ENCODE data around the gene PERCC1. TPM values are rescaled to one million over a fixed set of nuclear protein-coding genes. Genes with fewer than 3 reads are reported as not detected.

PERCC1 gene
- total and polyA plus RNA-seq, 7 donors, result 0.08 TPM; not detected in 6

- Histone ChIP-seq H3K27me3 (ENCODE audit: insufficient read depth in 3 of 3, low read length in 2 of 3) (no peaks in the 10 kb centered on the region), H3K36me3 (ENCODE audit: insufficient read depth in 1 of 2, low read depth in 1 of 2) (peaks cover 2 to 88% of the 10 kb centered on the region in 2 donors), H3K27ac (no peak overlapping the region), H3K4me3 (no peak overlapping the region), H3K4me1 (no peaks in the 10 kb centered on the region), H3K9me3 (no peaks in the 10 kb centered on the region)
- intact Hi-C loops (cut with DNase I), result no loop called here
- no peak for DNase-seq
- no peak for TF ChIP-seq CTCF (IDR thresholded peaks at IDR 0.05)
- no peak for ATAC-seq
- WGBS, 3 donors, result 94 to 96% (median 95%) methylated on average over 25 of the region's 25 CpGs
These were observed 18.4 kb downstream of the PERCC1 start for GRCh38 chr16:1449201-1449788.

DNA sequence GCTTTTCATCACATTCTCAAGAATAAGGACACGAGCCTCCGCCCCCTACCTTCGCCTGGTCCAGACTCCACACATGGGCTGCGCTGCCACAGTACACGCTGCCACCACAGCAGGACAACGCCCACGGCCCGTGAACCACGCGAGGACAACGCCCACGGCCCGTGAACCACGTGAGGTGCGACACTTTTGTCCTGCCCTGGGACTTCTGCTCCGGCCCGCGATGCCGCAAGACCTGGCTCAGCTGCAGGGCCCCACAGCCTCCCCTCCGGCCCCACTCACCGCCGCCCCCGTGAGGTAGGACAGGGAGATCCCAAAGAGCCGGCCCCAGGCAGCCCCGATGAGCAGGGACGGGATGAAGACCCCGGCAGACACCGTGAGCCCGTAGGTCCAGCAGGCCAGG is 19.3 kb downstream of the PERCC1 start:
- Histone ChIP-seq H3K36me3 (ENCODE audit: insufficient read depth in 1 of 2, low read depth in 1 of 2) (peaks cover 2 to 97% of the 10 kb centered on the region in 2 donors), H3K9me3 (no peaks in the 10 kb centered on the region), H3K4me1 (no peaks in the 10 kb centered on the region), H3K27ac (no peak overlapping the region), H3K4me3 (no peak overlapping the region), H3K27me3 (ENCODE audit: insufficient read depth in 3 of 3, low read length in 2 of 3) (no peaks in the 10 kb centered on the region)
- ATAC-seq (no peak), DNase-seq (no peak)
- no peak for TF ChIP-seq CTCF (IDR thresholded peaks at IDR 0.05)
- 88 to 95% (median 93%) methylated on average over 29 of the region's 29 CpGs for WGBS, 3 donors
- intact Hi-C loops (cut with DNase I), result no loop called here

GRCh38 chr16:1450841-1451240 is 20.0 kb downstream of the PERCC1 start:
- H3K36me3 ChIP-seq (ENCODE audit: insufficient read depth in 1 of 2, low read depth in 1 of 2), result peaks cover 2 to 97% of the 10 kb centered on the region in 2 donors
- TF ChIP-seq CTCF (IDR thresholded peaks at IDR 0.05), result no peak
- no peaks in the 10 kb centered on the region for H3K9me3 ChIP-seq
- ATAC-seq (no peak), DNase-seq (no peak)
- H3K27ac ChIP-seq, result no peak overlapping the region
- no peaks in the 10 kb centered on the region for H3K27me3 ChIP-seq (ENCODE audit: insufficient read depth in 3 of 3, low read length in 2 of 3)
- H3K4me3 ChIP-seq, result no peak overlapping the region
- intact Hi-C loops (cut with DNase I), result no loop called here
- WGBS, 3 donors, result 96 to 98% (median 98%) methylated on average over 21 of the region's 21 CpGs
- no peaks in the 10 kb centered on the region for H3K4me1 ChIP-seq

DNA sequence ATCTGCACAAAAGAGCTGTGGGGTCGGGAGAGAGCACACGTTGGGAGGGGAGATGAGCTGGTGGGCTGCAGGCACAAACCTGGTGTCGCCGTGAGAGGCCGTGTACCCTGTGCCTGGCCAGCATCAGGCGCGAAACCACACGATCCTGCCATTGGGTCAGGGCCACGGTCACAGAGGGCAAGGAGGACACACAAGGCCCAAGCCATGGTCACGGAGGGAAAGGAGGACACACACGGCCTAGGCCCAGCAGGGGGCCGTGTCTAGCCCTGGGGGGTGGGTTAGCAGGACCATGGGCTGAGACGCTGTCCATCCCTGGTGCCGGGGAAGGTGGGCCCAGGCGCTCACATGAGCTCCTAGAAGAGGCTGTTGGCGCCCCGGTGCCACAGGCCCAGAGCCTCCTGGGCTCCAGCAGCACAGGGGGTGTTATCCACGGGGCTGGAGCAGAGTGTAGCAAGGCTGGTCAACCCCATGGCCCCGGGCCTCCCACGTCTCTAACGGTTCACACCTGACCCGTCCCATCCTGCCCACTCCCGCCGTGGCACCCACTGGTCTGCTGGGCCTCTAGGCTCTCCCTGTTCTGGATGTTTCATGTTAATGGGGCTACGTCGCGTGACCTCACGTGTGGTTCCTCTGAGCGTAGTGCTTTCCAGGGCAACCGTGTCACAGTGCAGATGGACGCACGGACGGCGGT is 21.0 kb downstream of the PERCC1 start:
- no peak for ATAC-seq
- H3K9me3 ChIP-seq, result no peaks in the 10 kb centered on the region
- H3K27me3 ChIP-seq (ENCODE audit: insufficient read depth in 3 of 3, low read length in 2 of 3), result no peaks in the 10 kb centered on the region
- H3K27ac ChIP-seq, result no peak overlapping the region
- H3K36me3 ChIP-seq (ENCODE audit: insufficient read depth in 1 of 2, low read depth in 1 of 2), result peaks cover 2 to 97% of the 10 kb centered on the region in 2 donors
- no peaks in the 10 kb centered on the region for H3K4me1 ChIP-seq
- TF ChIP-seq CTCF (IDR thresholded peaks at IDR 0.05), result no peak
- intact Hi-C loops (cut with DNase I), result no loop called here
- no peak overlapping the region for H3K4me3 ChIP-seq
- WGBS, 3 donors, result 90 to 95% (median 94%) methylated on average over 33 to 34 of the region's 34 CpGs
- DNase-seq, result no peak

Measured in psoas muscle (tissue), 8 donors.